ENCODE measurements around the gene ELK4. TPM values are rescaled to one million over a fixed set of nuclear protein-coding genes. Genes with fewer than 3 reads are reported as not detected.

The ELK4 gene
- total RNA-seq, 1 donor, result 30.2 TPM

DNA sequence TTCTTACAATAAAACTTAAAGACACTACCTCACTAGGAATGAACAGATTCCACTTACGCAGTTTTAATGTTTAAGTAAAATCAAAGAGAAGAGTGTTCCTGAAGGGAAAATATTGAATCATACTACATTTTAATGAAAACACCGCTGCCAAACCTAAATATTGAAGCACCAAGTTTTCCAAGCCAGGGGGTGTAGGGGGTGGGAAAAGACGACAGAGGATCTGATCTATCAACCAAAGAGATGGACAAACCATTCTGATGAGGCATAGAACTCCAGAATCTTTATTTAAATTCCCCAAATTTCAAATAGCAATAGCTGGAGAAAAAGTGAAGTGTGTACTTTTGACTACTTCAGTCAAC, 1.2 kb downstream of the ELK4 start:
- no peak for DNase-seq (ENCODE audit: low read depth)
- TF ChIP-seq, protein P1, sequence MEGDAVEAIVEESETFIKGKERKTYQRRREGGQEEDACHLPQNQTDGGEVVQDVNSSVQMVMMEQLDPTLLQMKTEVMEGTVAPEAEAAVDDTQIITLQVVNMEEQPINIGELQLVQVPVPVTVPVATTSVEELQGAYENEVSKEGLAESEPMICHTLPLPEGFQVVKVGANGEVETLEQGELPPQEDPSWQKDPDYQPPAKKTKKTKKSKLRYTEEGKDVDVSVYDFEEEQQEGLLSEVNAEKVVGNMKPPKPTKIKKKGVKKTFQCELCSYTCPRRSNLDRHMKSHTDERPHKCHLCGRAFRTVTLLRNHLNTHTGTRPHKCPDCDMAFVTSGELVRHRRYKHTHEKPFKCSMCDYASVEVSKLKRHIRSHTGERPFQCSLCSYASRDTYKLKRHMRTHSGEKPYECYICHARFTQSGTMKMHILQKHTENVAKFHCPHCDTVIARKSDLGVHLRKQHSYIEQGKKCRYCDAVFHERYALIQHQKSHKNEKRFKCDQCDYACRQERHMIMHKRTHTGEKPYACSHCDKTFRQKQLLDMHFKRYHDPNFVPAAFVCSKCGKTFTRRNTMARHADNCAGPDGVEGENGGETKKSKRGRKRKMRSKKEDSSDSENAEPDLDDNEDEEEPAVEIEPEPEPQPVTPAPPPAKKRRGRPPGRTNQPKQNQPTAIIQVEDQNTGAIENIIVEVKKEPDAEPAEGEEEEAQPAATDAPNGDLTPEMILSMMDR (IDR thresholded peaks at IDR 0.05; ENCODE audit: insufficient read depth, low read depth, low read length), result no peak

DNA sequence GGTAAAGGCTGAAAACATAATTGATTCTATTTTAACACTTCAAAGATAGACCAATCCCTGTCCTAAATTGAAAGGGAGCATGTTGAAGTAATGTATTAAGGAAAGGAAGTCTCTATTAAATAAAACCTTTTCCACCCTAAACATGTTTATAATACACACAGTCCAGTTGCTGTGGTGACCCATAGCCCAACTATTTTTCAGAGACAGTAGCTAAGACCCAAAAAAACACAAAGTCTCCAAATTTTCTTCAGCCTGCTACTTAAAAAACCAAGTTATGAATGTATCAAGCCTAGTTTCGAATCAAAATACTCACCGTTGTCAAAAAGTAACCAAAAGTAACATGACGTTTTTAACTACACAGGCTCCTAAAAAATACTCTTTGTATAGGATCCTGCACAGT, 1.6 kb downstream of the ELK4 start:
- peak; percentile 51 for DNase-seq (ENCODE audit: low read depth)

More for the DNA sequence above, 1.2 kb downstream of the ELK4 start:
- peak overlapping the region; percentile 86 for H3K4me3 ChIP-seq (ENCODE audit: low read depth, low read length)

DNA sequence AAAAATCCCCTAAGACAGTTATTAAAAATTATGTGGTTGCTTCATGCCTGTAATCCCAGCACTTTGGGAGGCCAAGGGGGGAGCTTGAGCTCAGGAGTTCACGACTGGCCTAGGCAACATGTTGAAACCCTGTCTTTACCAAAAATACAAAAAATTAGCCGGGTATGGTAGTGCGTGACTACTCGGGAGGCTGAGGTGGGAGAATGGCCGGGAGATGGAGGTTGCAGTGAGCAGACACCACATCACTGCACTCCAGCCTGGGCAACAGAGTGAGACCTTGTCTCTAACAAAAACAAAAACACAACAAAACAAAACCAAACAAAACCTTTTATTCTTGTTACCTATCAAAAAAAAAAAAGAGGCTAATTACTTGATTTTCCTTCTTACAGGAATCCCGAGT, 2.1 kb downstream of the ELK4 start:
- peak overlapping the region; percentile 86 for H3K4me3 ChIP-seq (ENCODE audit: low read depth, low read length)
- DNase-seq (ENCODE audit: low read depth), result no peak
- TF ChIP-seq, protein P1 (IDR thresholded peaks at IDR 0.05; ENCODE audit: insufficient read depth, low read depth, low read length), result no peak

More for the DNA sequence above, 1.6 kb downstream of the ELK4 start:
- H3K4me3 ChIP-seq (ENCODE audit: low read depth, low read length), result peak overlapping the region; percentile 86
- TF ChIP-seq, protein P1 (IDR thresholded peaks at IDR 0.05; ENCODE audit: insufficient read depth, low read depth, low read length), result no peak

DNA sequence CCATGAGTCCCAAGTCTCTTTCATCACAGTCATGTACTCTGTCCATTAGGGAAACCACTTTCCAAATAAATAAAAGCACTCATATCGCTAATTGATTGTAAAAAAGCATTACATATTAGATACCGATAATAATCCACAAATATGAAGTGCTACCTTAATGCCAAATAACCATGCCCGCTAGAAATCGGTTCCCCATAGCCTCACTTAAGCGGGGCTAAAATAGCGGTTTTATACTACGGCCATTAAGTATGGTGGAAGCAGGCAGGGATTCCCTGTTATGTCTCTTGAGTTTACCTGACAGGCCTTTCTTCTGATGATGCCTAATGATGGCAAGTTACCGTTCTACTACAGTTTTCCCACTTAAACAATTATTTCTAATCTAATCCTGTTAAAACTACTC, 3.9 kb downstream of the ELK4 start:
- DNase-seq (ENCODE audit: low read depth), result no peak
- TF ChIP-seq, protein P1 (IDR thresholded peaks at IDR 0.05; ENCODE audit: insufficient read depth, low read depth, low read length), result no peak
- no peak overlapping the region for H3K4me3 ChIP-seq (ENCODE audit: low read depth, low read length)

DNA sequence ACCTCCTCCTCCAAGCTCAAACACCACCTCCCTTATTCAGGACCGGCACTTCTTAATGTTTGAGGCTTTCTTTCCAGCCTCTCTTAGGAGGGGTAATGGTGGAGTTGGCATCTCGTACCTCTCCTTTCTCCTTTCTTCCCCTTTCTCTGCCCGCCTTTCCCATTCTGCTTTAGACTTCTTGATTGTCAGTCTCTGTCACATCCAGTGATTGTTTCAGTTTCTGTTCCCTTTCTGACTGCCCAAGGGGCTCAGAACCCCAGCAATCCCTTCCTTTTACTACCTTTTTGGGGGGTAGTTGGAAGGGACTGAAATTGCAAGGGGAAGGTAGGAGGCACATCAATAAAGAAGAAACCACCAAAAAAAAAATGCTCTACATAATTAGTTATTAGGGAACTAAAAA, 5.6 kb downstream of the ELK4 start:
- DNase-seq (ENCODE audit: low read depth), result no peak
- H3K4me3 ChIP-seq (ENCODE audit: low read depth, low read length), result no peak overlapping the region
- TF ChIP-seq, protein P1 (IDR thresholded peaks at IDR 0.05; ENCODE audit: insufficient read depth, low read depth, low read length), result no peak

DNA sequence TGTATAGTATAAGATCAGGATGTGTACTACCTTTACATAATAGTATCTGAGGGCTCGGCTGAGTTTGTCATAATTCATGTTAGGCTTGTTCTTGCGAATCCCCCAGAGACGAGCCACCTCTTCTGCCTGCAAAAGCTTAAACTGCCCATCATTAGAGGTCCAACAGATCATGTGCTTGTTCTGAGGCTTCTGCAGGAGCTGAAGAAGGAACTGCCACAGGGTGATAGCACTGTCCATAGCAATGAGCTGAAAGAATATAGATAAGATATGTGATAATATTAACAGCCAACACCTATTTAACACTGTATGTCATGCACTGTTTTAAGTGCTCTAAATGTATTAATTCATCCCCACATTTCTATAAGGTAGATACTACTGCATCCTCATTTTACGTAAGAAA, 8.2 kb downstream of the ELK4 start:
- H3K4me3 ChIP-seq (ENCODE audit: low read depth, low read length), result no peak overlapping the region
- TF ChIP-seq, protein P1 (IDR thresholded peaks at IDR 0.05; ENCODE audit: insufficient read depth, low read depth, low read length), result no peak
- no peak for DNase-seq (ENCODE audit: low read depth)

DNA sequence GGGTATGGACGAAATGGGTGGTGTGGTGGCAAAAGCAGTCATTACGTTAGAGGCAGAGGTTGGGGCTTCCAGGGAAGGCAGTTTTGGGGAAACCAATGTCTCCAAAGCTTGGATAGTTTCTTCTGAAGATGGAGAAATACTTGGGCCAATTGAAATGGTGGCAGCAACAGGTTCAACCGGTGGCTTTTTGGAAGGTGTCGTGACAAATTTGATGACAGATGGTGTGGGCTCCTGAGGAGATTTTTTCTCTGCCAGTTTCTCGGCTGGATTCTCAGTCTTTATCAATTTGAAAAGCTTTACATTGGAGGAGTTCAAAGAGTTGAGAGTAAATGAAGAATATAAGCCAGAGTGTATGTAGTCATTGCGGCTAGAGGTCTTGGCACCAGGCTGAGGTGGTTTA, 11.5 kb downstream of the ELK4 start:
- TF ChIP-seq, protein P1 (IDR thresholded peaks at IDR 0.05; ENCODE audit: insufficient read depth, low read depth, low read length), result no peak
- H3K4me3 ChIP-seq (ENCODE audit: low read depth, low read length), result no peak overlapping the region
- no peak for DNase-seq (ENCODE audit: low read depth)
